ENCODE results near the gene MPV17L2.

Gene MPV17L2

GRCh38 chr19:18245297-18245696 lies 52.3 kb downstream of the MPV17L2 start:
- no peak for DNase-seq (ENCODE audit: low spot score)
